HEK293T (cell line): Measurements from ENCODE around the gene TAS1R2.

ENCODE experiments used
- CTCF ChIA-PET: fragments of 350-600 bp; formaldehyde crosslinking; extraction: SDS; loops from one replicate; lab custom pipeline; 2021; ENCODE audit warnings: antibody characterized with exemption, inconsistent platforms; lab: Yijun Ruan, JAX
- POLR2A ChIA-PET: fragments of 350-600 bp; formaldehyde crosslinking; extraction: SDS; loops from one replicate; lab custom pipeline; 2020; ENCODE audit warnings: antibody characterized with exemption, inconsistent platforms; lab: Yijun Ruan, JAX
- DNase-seq: peaks from one replicate; pipeline ENCODE4 v3.0.0; 2012; ENCODE audit warnings: mixed read lengths; ENCODE audit errors: extremely low spot score
- ARNT ChIP-seq: fragments of 450-650 bp; IDR thresholded peaks from 2 replicates; pipeline ENCODE4 v1.6.1; 2017; ENCODE audit warnings: mild to moderate bottlenecking
- BHLHE40 ChIP-seq: fragments of 450-650 bp; IDR thresholded peaks from 2 replicates; pipeline ENCODE4 v1.6.1; 2016; ENCODE audit warnings: mild to moderate bottlenecking, moderate library complexity, borderline replicate concordance
- CTBP1 ChIP-seq: fragments of 450-650 bp; IDR thresholded peaks from 2 replicates; pipeline ENCODE4 v1.6.1; 2016; ENCODE audit warnings: borderline replicate concordance
- ELF4 ChIP-seq: fragments of 450-650 bp; IDR thresholded peaks from 2 replicates; pipeline ENCODE4 v1.6.1; 2017; ENCODE audit warnings: antibody characterized with exemption
- FOXA1 ChIP-seq: fragments of 450-650 bp; IDR thresholded peaks from 2 replicates; pipeline ENCODE4 v1.6.1; 2016; ENCODE audit warnings: mild to moderate bottlenecking
- FOXK2 ChIP-seq: fragments of 450-650 bp; IDR thresholded peaks from 2 replicates; pipeline ENCODE4 v1.6.1; 2016; ENCODE audit warnings: mild to moderate bottlenecking
- FOXM1 ChIP-seq: fragments of 450-650 bp; IDR thresholded peaks from 2 replicates; pipeline ENCODE4 v1.6.1; 2017; ENCODE audit warnings: mild to moderate bottlenecking, borderline replicate concordance
- HDGF ChIP-seq: fragments of 450-650 bp; IDR thresholded peaks from 2 replicates; pipeline ENCODE4 v1.6.1; 2017; ENCODE audit warnings: antibody characterized with exemption, borderline replicate concordance
- L3MBTL2 ChIP-seq: fragments of 450-650 bp; conservative IDR thresholded peaks from 2 replicates; pipeline ENCODE4 v1.6.1; 2016; ENCODE audit warnings: mild to moderate bottlenecking
- LEF1 ChIP-seq: fragments of 450-650 bp; IDR thresholded peaks from 2 replicates; pipeline ENCODE4 v1.6.1; 2017; ENCODE audit warnings: mild to moderate bottlenecking, borderline replicate concordance
- NFRKB ChIP-seq: fragments of 450-650 bp; IDR thresholded peaks from 2 replicates; pipeline ENCODE4 v1.6.1; 2016; ENCODE audit warnings: mild to moderate bottlenecking, moderate library complexity
- SP1 ChIP-seq: fragments of 450-650 bp; IDR thresholded peaks from 2 replicates; pipeline ENCODE4 v1.6.1; 2017
- SUZ12 ChIP-seq: fragments of 450-650 bp; IDR thresholded peaks from 2 replicates; pipeline ENCODE4 v1.6.1; 2016; ENCODE audit warnings: mild to moderate bottlenecking
- TARDBP ChIP-seq: fragments of 450-650 bp; IDR thresholded peaks from 2 replicates; pipeline ENCODE4 v1.6.1; 2016
- ZNF384 ChIP-seq: fragments of 450-650 bp; IDR thresholded peaks from 2 replicates; pipeline ENCODE4 v1.6.1; 2016
- TF ChIP-seq, protein P1 (sequence below): fragments of 450-650 bp; IDR thresholded peaks from 2 replicates; pipeline ENCODE4 v1.6.1; 2016

Gene TAS1R2

DNA sequence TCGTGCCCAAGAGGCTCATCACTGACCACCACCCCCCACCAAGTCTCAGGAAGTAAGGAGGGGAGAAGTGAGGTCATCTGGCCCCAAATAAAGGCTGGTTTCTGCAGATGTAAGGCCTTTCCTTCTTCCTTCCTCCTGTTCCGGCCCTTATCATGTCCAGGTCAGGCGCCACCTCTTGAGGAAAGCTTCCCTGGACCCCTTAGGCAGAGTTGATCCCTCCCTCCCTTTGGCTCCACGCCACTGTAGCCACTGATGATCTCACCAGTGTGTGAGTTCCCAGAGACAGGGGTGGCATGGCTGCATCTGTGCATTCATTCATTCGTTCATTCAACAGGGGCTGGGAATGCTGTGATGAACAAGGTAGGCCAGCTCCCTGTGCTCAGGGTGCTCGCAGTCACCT, 59.2 kb downstream of the TAS1R2 start:
- ChIA-PET CTCF (no interaction called here), POLR2A (no interaction called here)
- TF ChIP-seq HDGF (no peak), ARNT (no peak), SUZ12 (no peak), FOXM1 (no peak), L3MBTL2 (no peak), NFRKB (no peak), CTBP1 (no peak), ELF4 (no peak)
- TF ChIP-seq, protein P1, sequence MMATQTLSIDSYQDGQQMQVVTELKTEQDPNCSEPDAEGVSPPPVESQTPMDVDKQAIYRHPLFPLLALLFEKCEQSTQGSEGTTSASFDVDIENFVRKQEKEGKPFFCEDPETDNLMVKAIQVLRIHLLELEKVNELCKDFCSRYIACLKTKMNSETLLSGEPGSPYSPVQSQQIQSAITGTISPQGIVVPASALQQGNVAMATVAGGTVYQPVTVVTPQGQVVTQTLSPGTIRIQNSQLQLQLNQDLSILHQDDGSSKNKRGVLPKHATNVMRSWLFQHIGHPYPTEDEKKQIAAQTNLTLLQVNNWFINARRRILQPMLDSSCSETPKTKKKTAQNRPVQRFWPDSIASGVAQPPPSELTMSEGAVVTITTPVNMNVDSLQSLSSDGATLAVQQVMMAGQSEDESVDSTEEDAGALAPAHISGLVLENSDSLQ = no peak
- DNase-seq = no peak

DNA sequence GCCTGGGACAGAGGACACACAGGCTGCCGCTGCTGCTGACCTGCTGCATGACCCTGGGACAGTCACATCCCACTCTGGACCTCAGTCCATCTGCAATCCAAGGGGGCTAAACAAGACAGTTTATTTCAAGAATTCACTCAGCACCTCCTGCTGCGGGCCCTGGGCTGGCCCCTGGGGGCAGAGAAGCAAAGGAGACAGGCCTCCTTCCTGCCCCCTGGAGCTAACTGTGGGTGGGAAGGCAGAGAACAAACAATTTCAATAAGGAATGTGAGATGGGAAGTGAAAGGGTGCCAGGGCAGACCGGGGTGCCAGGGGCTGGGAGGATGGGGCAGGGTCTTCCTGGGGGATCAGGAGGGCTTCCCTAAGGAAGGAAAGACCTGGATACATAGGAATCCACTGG, 60.0 kb downstream of the TAS1R2 start:
- TF ChIP-seq ZNF384 (no peak), SUZ12 (no peak), ARNT (no peak), FOXM1 (no peak), LEF1 (no peak), BHLHE40 (no peak), SP1 (no peak), HDGF (no peak), FOXA1 (no peak), FOXK2 (no peak), NFRKB (no peak), ELF4 (no peak), TARDBP (no peak), CTBP1 (no peak), L3MBTL2 (no peak)
- TF ChIP-seq, protein P1 = no peak
- no peak for DNase-seq
- ChIA-PET POLR2A (no interaction called here), CTCF (no interaction called here)

DNA sequence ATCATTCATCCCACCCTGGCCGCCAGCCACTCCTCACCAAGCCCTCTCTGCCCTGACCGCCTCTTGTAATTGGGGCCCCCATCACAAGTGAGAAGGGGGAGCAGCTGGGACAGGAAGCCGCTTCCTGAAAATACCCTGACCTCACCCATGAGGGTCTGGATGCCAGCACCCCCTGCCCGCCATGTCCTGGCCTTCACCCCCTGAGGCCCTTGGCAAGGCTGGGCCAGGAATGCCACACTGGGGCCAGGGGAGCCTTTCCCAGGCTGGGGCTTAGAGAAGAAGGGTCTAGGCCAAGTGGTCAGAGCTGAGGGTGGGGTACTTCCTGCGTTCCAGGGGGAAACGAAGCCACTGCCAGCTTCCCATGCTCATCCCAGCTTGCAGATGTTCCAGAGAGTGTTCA, 60.5 kb downstream of the TAS1R2 start:
- TF ChIP-seq ARNT (no peak), ZNF384 (no peak), HDGF (no peak)
- no peak for DNase-seq
- ChIA-PET POLR2A (no interaction called here), CTCF (no interaction called here)

DNA sequence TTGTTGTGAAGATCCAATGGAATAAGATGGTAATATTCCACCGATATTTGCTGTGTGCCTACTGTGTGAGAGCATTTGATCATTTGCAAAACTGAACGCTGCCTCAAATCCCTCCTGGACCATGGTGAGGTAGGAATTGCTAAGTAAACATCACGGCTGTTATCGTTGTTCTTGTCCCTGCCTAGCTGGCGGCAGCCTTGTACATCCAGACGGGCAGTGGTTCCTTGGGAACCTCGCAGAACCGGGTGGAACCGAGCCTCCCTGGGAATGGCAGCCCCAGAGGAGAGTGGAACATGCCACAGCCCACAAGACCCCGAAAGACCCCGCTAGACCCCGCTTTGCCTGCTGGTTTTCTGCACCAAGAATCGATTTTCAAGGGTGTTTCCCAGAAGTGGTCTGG, 60.9 kb downstream of the TAS1R2 start:
- ChIA-PET POLR2A (no interaction called here), CTCF (no interaction called here)

DNA sequence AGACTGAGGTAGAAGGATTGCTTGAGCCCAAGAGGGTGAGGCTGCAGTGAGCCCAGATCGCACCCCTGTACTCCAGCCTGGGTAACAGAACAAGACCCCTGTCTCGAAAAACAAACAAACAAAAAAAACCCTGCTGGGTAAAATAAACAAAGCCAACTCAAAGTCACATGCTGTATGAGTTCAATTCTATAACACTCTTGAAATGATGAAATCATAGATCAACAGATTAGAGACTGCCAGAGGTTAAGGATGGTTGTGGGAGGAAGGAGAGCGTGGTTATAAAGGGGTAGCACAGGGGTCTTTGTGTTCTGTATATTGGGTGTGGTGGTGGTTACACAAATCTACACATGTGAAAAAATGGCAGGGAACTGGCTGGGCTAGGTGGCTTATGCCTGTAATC, 62.5 kb downstream of the TAS1R2 start:
- DNase-seq = no peak
- CTCF ChIA-PET = no interaction called here
- POLR2A ChIA-PET = no interaction called here
- TF ChIP-seq NFRKB (no peak), SUZ12 (no peak), CTBP1 (no peak), L3MBTL2 (no peak), FOXA1 (no peak), SP1 (no peak), LEF1 (no peak)
- TF ChIP-seq, protein P1 = no peak

More for the DNA sequence above, 60.9 kb downstream of the TAS1R2 start:
- DNase-seq = no peak
- TF ChIP-seq L3MBTL2 (no peak), HDGF (no peak), CTBP1 (no peak), SP1 (no peak), ZNF384 (no peak), LEF1 (no peak), FOXM1 (no peak), ELF4 (no peak), NFRKB (no peak), SUZ12 (no peak), FOXA1 (no peak), BHLHE40 (no peak)
- TF ChIP-seq, protein P1 = no peak

DNA sequence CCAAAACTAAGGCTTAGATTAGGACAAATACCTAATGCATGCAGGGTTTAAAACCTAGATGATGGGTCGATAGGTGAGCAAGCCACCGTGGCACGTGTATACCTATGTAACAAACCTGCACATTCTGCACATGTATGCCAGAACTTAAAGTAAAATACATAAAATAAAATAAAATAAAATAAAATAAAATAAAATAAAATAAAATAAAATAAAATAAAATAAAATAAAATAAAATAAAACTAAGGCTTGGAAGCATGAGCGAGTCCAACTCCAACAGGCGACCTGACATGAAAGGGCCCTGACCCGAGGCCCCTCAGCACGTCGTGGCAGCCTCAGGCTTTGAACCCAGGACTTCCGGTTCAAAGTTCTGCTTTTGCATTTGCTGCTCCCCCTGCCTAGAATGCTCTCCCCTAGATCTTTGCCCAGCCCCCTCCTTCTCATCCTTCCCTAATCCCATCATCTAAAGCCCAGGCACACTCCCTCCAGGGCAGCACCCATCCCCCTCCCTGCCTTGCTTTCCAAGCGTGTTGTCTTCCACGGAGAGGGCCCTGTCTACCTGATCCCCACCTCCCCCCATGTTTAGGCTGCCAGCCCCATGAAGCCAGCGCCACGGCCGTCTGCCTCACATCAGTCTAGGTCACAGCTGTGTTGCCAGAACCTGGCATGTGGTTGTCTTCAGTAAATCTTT, 64.3 kb downstream of the TAS1R2 start:
- TF ChIP-seq CTBP1 (no peak), BHLHE40 (no peak), FOXA1 (no peak), SUZ12 (no peak), TARDBP (no peak), FOXM1 (no peak), FOXK2 (no peak), ZNF384 (no peak)
- TF ChIP-seq, protein P1 = no peak
- no peak for DNase-seq
- POLR2A ChIA-PET = interaction anchor here (0.8 kb wide), 1 partner anchor 11 kb away, joined by 3 read pairs; no protein-coding TSS in a partner anchor
- CTCF ChIA-PET = interaction anchor here (1.0 kb wide), 1 partner anchor 10 kb away, joined by 3 read pairs; no protein-coding TSS in a partner anchor
